OCI-M2 (cell line): ENCODE data around the gene NLGN1.

Experiments used
- DNase-seq: peaks from one replicate; lab custom pipeline; 2025; ENCODE audit not compliant: unreplicated experiment; lab: John Stamatoyannopoulos, UW

NLGN1 gene

GRCh38 chr3:173823911-173824460, 426.4 kb downstream of the NLGN1 start:
- no peak for DNase-seq

DNA sequence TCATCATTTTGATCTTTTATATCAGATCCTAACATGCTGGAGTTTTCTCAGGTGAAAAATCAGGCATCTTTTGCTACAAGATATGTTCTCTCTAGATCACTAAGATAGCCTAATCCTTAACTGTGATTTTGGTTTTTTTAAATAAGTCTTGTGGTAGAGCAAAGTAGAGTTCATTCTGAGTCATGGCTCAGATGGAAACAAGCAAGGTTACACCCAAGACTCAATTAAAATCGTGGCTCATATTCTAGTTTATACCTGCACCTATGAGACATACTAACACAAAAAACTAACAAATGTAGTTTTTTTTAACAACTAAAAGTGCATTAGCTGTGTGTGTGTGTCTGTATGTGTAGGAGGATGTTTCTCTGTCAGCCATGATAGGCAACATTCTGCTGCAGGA, 428.2 kb downstream of the NLGN1 start:
- DNase-seq: no peak

- DNase-seq: no peak
Measured at GRCh38 chr3:173826416-173826815, 428.9 kb downstream of the NLGN1 start.

GRCh38 chr3:173826901-173827609, 429.5 kb downstream of the NLGN1 start:
- DNase-seq: no peak

DNA sequence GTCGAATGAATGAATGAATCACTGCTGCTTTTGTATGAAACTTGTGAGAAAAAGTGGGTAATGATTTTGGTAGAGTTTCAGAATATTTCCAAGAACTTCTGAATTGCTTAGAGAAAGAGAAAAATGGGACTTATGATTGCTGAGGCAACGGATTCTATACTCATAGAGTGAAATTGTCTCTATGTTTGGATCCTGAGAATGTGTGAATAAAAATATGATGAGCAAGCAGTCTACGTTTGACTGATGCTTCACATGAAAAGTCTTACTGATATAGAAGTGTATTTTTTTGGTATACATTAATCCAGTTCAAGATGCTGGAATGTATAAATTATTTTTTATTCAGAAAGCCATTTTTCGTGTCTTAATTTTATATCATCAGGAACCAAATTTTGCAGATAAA, 441.1 kb downstream of the NLGN1 start:
- DNase-seq: no peak

GRCh38 chr3:173839859-173840258, 442.3 kb downstream of the NLGN1 start:
- no peak for DNase-seq

DNA sequence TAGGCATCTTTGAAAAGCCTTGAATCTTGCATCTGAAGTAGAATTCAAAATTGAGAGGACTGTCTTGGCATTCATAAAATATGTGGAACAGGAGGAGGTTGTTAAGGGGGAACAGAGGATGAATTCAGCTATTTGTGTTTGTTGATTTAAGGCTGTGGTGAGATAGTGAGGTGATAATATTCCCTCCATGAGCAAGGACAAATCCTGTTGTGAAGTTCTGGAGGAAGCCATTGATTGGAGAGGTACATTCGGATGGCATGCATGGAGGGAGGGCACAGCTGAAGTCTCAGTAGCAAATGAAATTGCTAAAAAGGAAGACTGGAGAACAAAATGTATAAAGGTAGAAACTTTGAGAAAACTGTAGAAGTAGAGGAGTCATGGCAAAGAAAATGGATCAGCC, 443.8 kb downstream of the NLGN1 start:
- DNase-seq: no peak

GRCh38 chr3:173843060-173843459, 445.5 kb downstream of the NLGN1 start:
- DNase-seq: no peak

DNA sequence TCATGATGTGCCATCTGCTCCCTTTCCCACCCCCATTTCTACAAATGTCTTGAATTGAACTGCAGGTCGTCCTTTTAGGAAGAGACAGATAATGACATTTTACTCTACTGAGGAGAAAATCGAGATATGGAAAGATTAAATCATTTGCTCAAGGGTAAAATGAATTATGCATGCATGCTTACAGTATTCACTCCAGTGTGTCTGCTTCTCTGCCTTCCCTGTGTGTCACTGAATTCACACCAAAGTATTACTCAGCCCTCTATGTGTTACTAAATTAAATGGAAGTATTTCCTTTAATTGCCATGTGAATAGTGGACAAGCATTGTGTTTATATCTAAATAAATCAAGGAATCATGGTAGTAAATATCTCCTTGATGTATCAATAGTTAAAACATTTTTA, 449.0 kb downstream of the NLGN1 start:
- no peak for DNase-seq

DNA sequence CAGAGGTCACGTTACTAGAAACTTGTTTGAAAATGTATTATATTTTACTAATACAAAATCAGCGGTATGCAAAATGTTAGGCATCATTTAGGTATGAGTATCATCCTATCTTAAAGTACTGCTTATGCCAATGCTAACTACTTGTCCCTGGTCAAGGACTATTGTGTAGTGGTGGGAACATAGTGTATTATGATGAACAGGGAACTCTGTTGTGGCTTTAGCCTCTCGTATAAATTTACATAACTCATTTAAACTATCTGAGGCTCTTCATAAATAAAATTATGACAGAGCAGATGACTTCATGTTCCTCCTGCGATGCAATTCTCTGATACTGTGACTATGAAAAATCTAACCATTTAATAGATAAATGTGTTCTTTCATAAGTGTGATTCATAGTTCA, 451.9 kb downstream of the NLGN1 start:
- DNase-seq: no peak

- DNase-seq: no peak
Measured at GRCh38 chr3:173857154-173857553, 459.6 kb downstream of the NLGN1 start.

GRCh38 chr3:173862701-173863100, 465.2 kb downstream of the NLGN1 start:
- DNase-seq: no peak

DNA sequence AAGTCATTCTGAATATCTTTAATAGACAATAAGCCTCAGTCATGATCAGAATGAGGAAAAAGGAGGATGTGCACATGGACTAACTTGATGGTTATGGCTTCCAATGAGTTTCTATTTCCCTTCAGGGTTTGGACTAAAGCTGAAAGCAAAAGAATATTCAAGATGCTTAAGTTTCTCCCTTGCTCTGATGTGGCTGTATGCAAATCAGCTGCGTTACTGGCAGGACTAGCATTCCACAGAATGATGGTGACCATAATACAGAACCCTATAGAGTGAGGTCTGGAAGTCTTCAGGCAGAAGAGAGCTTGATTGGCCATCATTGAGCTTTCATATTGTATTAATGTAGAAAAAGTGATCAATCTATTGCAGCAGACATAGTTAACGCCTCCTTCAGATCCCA, 466.0 kb downstream of the NLGN1 start:
- DNase-seq: no peak

GRCh38 chr3:173865900-173866498, 468.5 kb downstream of the NLGN1 start:
- no peak for DNase-seq

DNA sequence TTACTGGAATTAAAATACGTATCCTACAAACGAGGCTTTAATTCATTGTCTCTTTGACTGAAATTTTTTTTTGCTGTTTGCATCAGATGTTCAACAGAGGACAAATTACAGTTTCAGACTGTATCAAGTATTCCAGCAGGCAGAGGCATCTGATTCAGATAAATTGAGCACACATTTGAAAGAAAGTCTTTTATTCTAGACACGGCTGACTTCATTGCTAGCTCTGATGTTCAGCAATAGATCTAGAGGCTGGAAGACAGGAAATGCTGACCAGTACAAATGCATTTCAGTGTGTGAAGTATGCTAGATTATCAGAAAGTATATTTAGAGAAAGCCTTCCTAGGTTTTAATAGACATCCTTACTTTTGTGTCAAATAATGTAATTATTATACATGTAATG, 472.2 kb downstream of the NLGN1 start:
- DNase-seq: no peak

- no peak for DNase-seq
Measured at GRCh38 chr3:173870976-173871375, 473.4 kb downstream of the NLGN1 start.

DNA sequence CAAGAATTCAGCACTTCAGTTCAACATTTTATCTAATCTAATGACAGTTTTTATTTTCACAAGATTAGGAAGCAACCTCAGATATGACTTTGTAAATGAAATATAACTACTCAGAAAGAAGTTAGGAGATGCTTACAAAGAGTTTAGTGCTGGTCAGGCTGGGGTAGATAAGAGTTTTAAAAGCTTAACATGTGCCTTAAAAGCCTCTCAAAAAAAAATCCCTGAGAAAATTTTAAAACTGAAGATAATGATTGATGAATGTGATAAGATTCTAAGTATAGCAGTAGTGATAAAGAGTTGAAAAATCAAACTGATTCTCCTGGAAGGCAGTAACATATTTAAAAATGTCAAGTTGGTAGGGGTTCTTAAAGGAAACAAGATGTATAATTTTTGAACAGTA, 478.2 kb downstream of the NLGN1 start:
- DNase-seq: no peak

DNA sequence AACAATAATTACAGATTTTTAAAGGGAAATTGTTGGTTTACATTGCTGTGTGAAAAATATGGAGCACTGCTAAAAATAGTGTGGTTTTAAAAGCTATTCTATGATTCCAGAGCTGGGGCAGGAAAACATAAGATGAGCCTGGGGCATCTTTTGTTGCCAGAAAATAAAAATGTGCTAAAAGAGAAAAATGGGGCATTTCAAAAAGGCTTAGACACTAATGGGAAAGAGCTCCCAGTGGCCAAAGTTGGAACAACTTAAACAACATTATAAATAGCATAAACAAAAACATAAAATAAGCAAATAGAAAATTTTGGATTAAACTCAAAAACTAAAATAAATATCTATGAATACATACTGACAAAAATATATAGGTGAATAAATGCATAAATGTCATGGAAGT, 478.9 kb downstream of the NLGN1 start:
- no peak for DNase-seq

GRCh38 chr3:173887888-173888287, 490.3 kb downstream of the NLGN1 start:
- no peak for DNase-seq

- no peak for DNase-seq
Measured at GRCh38 chr3:173889596-173889995, 492.1 kb downstream of the NLGN1 start.

DNA sequence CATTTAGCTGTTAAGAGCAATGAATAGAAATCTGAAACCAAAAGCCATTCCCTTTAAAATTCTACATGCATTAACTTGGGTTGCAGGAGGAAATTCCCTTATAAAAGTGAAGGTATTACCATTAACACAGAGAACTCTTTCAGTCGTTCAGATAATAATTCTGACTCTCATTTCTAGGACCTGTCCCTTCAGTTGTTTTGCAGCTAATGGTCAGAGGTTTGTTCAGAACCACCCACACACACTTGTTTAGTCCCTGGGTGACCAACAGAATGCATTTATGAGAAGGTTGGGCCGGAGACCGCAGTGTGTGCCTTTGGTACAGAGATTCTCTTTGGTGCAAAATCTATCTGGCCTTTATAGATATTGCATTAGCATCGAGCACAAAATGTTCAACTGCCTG, 492.5 kb downstream of the NLGN1 start:
- no peak for DNase-seq

GRCh38 chr3:173891272-173892100, 493.9 kb downstream of the NLGN1 start:
- DNase-seq: no peak
